Panc1 (cell line): ENCODE measurements around the gene HOXD3. TPM values are rescaled to one million over a fixed set of nuclear protein-coding genes. Genes with fewer than 3 reads are reported as not detected.

Experiments
- ATAC-seq: fragments of 200-7000 bp; cut with Tn5 transposase; 2 replicates; pipeline ENCODE4 v1.9.1; 2020; ENCODE audit warnings: mild to moderate bottlenecking, moderate library complexity
- BruUV-seq: library from RNA; stranded (reverse); fragments of 400-500 nt; replicated peaks from 2 replicates; lab custom pipeline; 2021; lab: Mats Ljungman, UMichigan
- CTCF ChIA-PET: fragments of 300-600 bp; sonication (Branson Sonifier 250); formaldehyde crosslinking; loops from one replicate; lab custom pipeline; 2022; ENCODE audit warnings: antibody characterized with exemption; lab: Charles Lee
- POLR2A ChIA-PET: fragments of 300-600 bp; sonication (Branson Sonifier 250); formaldehyde crosslinking; loops from one replicate; lab custom pipeline; 2022; ENCODE audit warnings: antibody characterized with exemption; lab: Charles Lee
- DNase-seq: peaks from one replicate; pipeline ENCODE4 v3.0.0-alpha.2; 2010; ENCODE audit warnings: low read depth, low spot score
- H3K27ac ChIP-seq: 2 replicates; pipeline ENCODE4 v1.5.1; 2011; ENCODE audit warnings: mild to moderate bottlenecking, low read length, inconsistent platforms
- H3K27me3 ChIP-seq: fragments of 200-500 bp; sonication (Bioruptor generic); 2 replicates; pipeline ENCODE4 v1.6.0; 2014; ENCODE audit warnings: low read length, inconsistent platforms; ENCODE audit not compliant: control insufficient read depth, insufficient read depth
- H3K36me3 ChIP-seq: fragments of 200-500 bp; sonication (Bioruptor generic); 2 replicates; pipeline ENCODE4 v1.5.1; 2014; ENCODE audit warnings: inconsistent platforms, mild to moderate bottlenecking, low read length, moderate library complexity; ENCODE audit not compliant: control insufficient read depth, insufficient read depth
- H3K4me1 ChIP-seq: 2 replicates; pipeline ENCODE4 v1.5.1; 2011; ENCODE audit warnings: inconsistent platforms, mild to moderate bottlenecking, low read length, moderate library complexity; ENCODE audit not compliant: control insufficient read depth, insufficient read depth
- H3K4me3 ChIP-seq, 2 experiments: 2 replicates each; pipeline ENCODE4 v1.5.1; 2011 to 2012; ENCODE audit warnings: low read depth in 2 of 2, low read length in 2 of 2, mild to moderate bottlenecking in 2 of 2, inconsistent platforms in 1 of 2, moderate library complexity in 1 of 2
- H3K9me3 ChIP-seq: fragments of 200-500 bp; sonication (Bioruptor generic); 2 replicates; pipeline ENCODE4 v1.5.1; 2014; ENCODE audit warnings: low read depth, mild to moderate bottlenecking, inconsistent platforms, low read length, moderate library complexity; ENCODE audit not compliant: control insufficient read depth, insufficient read depth
- CTCF ChIP-seq: fragments of 450-650 bp; IDR thresholded peaks from 2 replicates; pipeline ENCODE4 v1.5.1; 2017; ENCODE audit warnings: mild to moderate bottlenecking
- POLR2AphosphoS5 ChIP-seq: IDR thresholded peaks from 2 replicates; pipeline ENCODE4 v1.6.1; 2012; ENCODE audit warnings: mild to moderate bottlenecking, low read depth, low read length, moderate library complexity
- REST ChIP-seq, 2 experiments: IDR thresholded peaks; 2 replicates each; pipeline ENCODE4 v1.6.1; 2011 to 2012; ENCODE audit warnings: low read depth in 2 of 2, control low read depth in 1 of 2, low read length in 1 of 2, mild to moderate bottlenecking in 1 of 2, moderate library complexity in 1 of 2; ENCODE audit not compliant: insufficient read depth in 1 of 2
- SIN3A ChIP-seq: IDR thresholded peaks from 2 replicates; pipeline ENCODE4 v1.6.1; 2012; ENCODE audit warnings: low read depth, mild to moderate bottlenecking, low read length, moderate library complexity, borderline replicate concordance; ENCODE audit not compliant: insufficient read depth
- TCF7L2 ChIP-seq: IDR thresholded peaks from 2 replicates; pipeline ENCODE4 v1.6.1; 2011; ENCODE audit warnings: mild to moderate bottlenecking, low read depth, low read length, inconsistent platforms
- in situ Hi-C: cut with HindIII; loops from 2 replicates; pipeline ENCODE4 v1.10.0; 2016; ENCODE audit warnings: low sequenced_read_pairs, low pct_unique_long_range_greater_than_20kb
- intact Hi-C: fragments of 100-400 bp; cut with micrococcal nuclease; formaldehyde crosslinking; loops from one replicate; pipeline ENCODE4 v1.10.0; 2022; ENCODE audit not compliant: unreplicated experiment
- total RNA-seq: library from RNA; stranded (reverse); gene quantifications from one replicate; pipeline ENCODE4 v1.2.1, GENCODE V29; 2021; ENCODE audit not compliant: unreplicated experiment

HOXD3 gene
- total RNA-seq, 1 experiment from 2014 or later, result 1.8 TPM

- no peaks in the 10 kb centered on the region for H3K27me3 ChIP-seq
- TF ChIP-seq REST (IDR thresholded peaks at IDR 0.05; ENCODE audit: insufficient read depth in 1 of 2, low read depth in 2 of 2, low read length in 1 of 2) (no peak), SIN3A (no peak), TCF7L2 (no peak)
- CTCF ChIA-PET, result no interaction called here
- ATAC-seq (no peak), DNase-seq (no peak)
- no TSS peak for BruUV-seq
- POLR2A ChIA-PET, result no interaction called here
- H3K9me3 ChIP-seq, result no peaks in the 10 kb centered on the region
- no peaks in the 10 kb centered on the region for H3K36me3 ChIP-seq
- in situ Hi-C loops (no loop called here), intact Hi-C loops (no loop called here)
- peak overlapping the region; percentile 54 to 55 for H3K4me3 ChIP-seq
- peaks cover 18% of the 10 kb centered on the region for H3K4me1 ChIP-seq
- peak overlapping the region; percentile 77 for H3K27ac ChIP-seq
Observed at GRCh38 chr2:176136374-176137251, 20.5 kb upstream of the HOXD3 start.

GRCh38 chr2:176137252-176137580, 19.9 kb upstream of the HOXD3 start:
- DNase-seq (no peak), ATAC-seq (no peak)
- H3K9me3 ChIP-seq, result no peaks in the 10 kb centered on the region
- BruUV-seq, result no TSS peak
- H3K27me3 ChIP-seq, result no peaks in the 10 kb centered on the region
- H3K4me1 ChIP-seq, result peaks cover 18% of the 10 kb centered on the region
- intact Hi-C loops (no loop called here), in situ Hi-C loops (no loop called here)
- ChIA-PET CTCF (no interaction called here), POLR2A (no interaction called here)
- H3K4me3 ChIP-seq, result peak overlapping the region; percentile 54 to 55
- no peaks in the 10 kb centered on the region for H3K36me3 ChIP-seq
- peak overlapping the region; percentile 77 for H3K27ac ChIP-seq
- TF ChIP-seq SIN3A, result no peak
- no peak for TF ChIP-seq CTCF
- TF ChIP-seq TCF7L2, result no peak
- TF ChIP-seq POLR2AphosphoS5, result no peak
- TF ChIP-seq REST (IDR thresholded peaks at IDR 0.05; ENCODE audit: insufficient read depth in 1 of 2, low read depth in 2 of 2, low read length in 1 of 2), result no peak
